ENCODE results near the gene KCNQ1.

KCNQ1 gene

DNA sequence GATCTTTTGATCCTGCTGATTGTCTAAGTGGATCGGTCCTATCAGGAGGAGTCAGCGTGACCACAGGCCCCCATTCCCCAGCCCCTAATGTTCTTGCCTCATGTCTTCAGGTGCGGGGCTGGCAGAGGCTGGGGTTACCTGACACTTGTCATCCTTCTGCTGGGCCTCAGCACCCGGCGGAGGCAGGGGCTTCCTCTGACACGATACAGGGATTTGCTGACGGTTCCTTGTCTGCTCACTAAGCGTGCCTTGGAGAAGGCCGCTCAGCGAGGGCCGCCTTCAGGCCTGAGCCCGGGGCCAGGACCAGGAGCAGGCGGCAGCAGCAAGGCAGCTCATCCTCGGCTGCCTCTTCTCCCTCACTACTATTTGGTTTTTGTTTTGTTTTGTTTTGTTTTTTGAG, 300.7 kb downstream of the KCNQ1 start:
- peaks cover 15% of the 10 kb centered on the region for H3K4me1 ChIP-seq (ENCODE audit: insufficient read depth, low read length, poor library complexity, severe bottlenecking)
- TF ChIP-seq CTCF (conservative IDR thresholded peaks at IDR 0.05; ENCODE audit: low read length) (no peak), EZH2phosphoT487 (IDR thresholded peaks at IDR 0.05; ENCODE audit: borderline replicate concordance) (no peak)
- no peaks in the 10 kb centered on the region for H3K27me3 ChIP-seq (ENCODE audit: insufficient read depth, low read length, poor library complexity, severe bottlenecking)
- no peak overlapping the region for H2AFZ ChIP-seq (ENCODE audit: low read length)
- H3F3A ChIP-seq (ENCODE audit: low read depth) = no peaks in the 10 kb centered on the region
- H3K4me2 ChIP-seq (ENCODE audit: low read depth, low read length, poor library complexity, severe bottlenecking) = no peak overlapping the region
- no peaks in the 10 kb centered on the region for H3K79me2 ChIP-seq (ENCODE audit: insufficient read depth, low read length)
- no peaks in the 10 kb centered on the region for H4K20me1 ChIP-seq (ENCODE audit: insufficient read depth, low read length, poor library complexity, severe bottlenecking)
- no peaks in the 10 kb centered on the region for H3K9me2 ChIP-seq (replicated peaks; ENCODE audit: low read depth, low read length)
- no peak overlapping the region for H3K4me3 ChIP-seq (ENCODE audit: low read length, poor library complexity, severe bottlenecking)
- H3K36me3 ChIP-seq (ENCODE audit: insufficient read depth, low read length) = no peaks in the 10 kb centered on the region
- no peaks in the 10 kb centered on the region for H3K9me3 ChIP-seq (ENCODE audit: insufficient read depth, low read depth, low read length)
- no peak overlapping the region for H3K9ac ChIP-seq (ENCODE audit: low read depth, low read length, poor library complexity, severe bottlenecking)

DNA sequence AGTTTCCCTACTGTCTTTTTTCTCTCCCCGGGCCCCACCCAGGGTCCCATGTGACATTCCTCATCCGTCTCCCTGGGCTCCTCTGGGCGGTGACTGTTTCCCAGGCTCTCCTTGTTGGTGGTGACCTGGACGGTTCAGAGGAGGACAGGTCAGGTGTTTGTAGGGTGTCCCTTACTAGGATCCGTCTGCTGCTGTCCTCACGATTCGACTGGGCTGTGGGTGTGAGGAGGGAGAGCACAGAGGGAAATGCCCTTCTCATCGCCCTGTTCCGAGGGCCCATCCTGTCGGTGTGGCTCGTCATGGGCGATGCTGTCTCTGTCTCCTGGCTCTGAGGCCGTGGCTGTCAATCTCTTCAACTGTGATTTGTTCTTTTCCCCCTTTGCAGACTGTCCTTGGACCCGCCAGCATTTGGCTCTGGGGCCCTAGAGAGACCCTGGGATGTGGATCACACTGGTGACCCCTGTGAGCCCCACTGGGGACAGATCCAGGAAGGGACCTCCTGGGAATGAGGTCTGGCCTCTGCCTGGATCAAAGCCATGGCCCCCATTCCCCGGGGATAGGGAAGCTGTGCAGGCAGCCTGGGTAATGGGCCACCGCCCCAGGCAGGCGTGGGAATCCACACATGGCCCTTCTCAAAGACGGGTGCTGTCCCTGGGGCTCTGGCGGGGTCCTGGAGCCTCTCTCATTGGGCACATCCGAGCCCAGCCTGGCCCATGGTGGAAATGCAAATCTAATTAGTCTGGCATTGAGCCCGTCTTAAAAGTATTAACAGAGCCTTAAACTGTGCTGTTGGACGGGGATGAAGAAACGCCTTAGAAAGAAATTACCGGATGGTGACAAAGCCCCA, 301.8 kb downstream of the KCNQ1 start:
- TF ChIP-seq CTCF (conservative IDR thresholded peaks at IDR 0.05; ENCODE audit: low read length) (no peak), EZH2phosphoT487 (IDR thresholded peaks at IDR 0.05; ENCODE audit: borderline replicate concordance) (no peak)
- H4K20me1 ChIP-seq (ENCODE audit: insufficient read depth, low read length, poor library complexity, severe bottlenecking) = no peaks in the 10 kb centered on the region
- peaks cover 5% of the 10 kb centered on the region for H3K4me1 ChIP-seq (ENCODE audit: insufficient read depth, low read length, poor library complexity, severe bottlenecking)
- no peaks in the 10 kb centered on the region for H3K36me3 ChIP-seq (ENCODE audit: insufficient read depth, low read length)
- no peaks in the 10 kb centered on the region for H3K27me3 ChIP-seq (ENCODE audit: insufficient read depth, low read length, poor library complexity, severe bottlenecking)
- H3K79me2 ChIP-seq (ENCODE audit: insufficient read depth, low read length) = no peaks in the 10 kb centered on the region
- H2AFZ ChIP-seq (ENCODE audit: low read length) = no peak overlapping the region
- H3K9me2 ChIP-seq (replicated peaks; ENCODE audit: low read depth, low read length) = no peaks in the 10 kb centered on the region
- no peak overlapping the region for H3K9ac ChIP-seq (ENCODE audit: low read depth, low read length, poor library complexity, severe bottlenecking)
- no peak overlapping the region for H3K4me3 ChIP-seq (ENCODE audit: low read length, poor library complexity, severe bottlenecking)
- H3F3A ChIP-seq (ENCODE audit: low read depth) = no peaks in the 10 kb centered on the region
- H3K9me3 ChIP-seq (ENCODE audit: insufficient read depth, low read depth, low read length) = no peaks in the 10 kb centered on the region
- H3K4me2 ChIP-seq (ENCODE audit: low read depth, low read length, poor library complexity, severe bottlenecking) = no peak overlapping the region

DNA sequence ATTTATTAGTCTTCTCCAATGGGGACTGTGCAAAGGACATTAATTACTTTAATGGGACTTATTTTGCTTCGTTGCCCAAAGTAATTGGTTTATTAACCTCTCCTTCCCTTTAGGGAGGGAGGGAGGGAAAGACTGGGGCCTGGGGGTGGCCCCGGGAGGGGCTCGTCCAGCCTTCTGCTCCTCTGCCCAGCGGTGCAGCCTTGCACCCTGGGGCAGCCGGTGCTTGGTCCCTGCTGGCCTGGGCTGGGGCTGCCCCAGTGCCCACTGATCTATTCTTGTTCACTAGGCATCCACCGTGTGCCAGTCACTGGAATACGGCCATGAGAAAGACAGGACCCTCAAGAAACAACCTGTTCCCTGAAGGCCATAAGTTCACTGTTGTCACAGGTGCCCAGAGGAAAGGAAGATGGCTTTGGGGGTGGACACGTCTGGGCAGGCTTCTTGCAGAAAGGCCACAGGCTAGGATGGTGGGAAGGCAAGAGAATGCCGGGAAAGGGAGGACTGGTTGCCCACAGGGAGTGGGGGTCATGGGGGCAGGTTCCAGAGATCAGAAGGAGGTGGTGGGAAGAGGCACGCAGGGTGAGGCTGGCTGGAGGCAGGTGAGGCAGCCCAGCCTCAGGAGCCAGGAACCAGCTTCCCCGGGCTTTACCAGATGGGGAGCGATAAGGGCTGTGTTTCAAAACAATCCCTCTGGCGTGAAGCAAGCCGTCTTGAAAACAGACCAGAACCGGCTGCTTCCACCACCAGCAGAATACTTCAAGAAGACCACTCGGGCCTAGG, 302.6 kb downstream of the KCNQ1 start:
- Histone ChIP-seq H4K20me1 (ENCODE audit: insufficient read depth, low read length, poor library complexity, severe bottlenecking) (no peaks in the 10 kb centered on the region), H3K36me3 (ENCODE audit: insufficient read depth, low read length) (no peaks in the 10 kb centered on the region)

More for the DNA sequence above, 302.6 kb downstream of the KCNQ1 start:
- TF ChIP-seq EZH2phosphoT487 (IDR thresholded peaks at IDR 0.05; ENCODE audit: borderline replicate concordance) (no peak), CTCF (conservative IDR thresholded peaks at IDR 0.05; ENCODE audit: low read length) (no peak)
- Histone ChIP-seq H2AFZ (ENCODE audit: low read length) (no peak overlapping the region), H3K4me1 (ENCODE audit: insufficient read depth, low read length, poor library complexity, severe bottlenecking) (no peaks in the 10 kb centered on the region), H3K4me2 (ENCODE audit: low read depth, low read length, poor library complexity, severe bottlenecking) (no peak overlapping the region), H3K9me2 (replicated peaks; ENCODE audit: low read depth, low read length) (no peaks in the 10 kb centered on the region), H3K27me3 (ENCODE audit: insufficient read depth, low read length, poor library complexity, severe bottlenecking) (no peaks in the 10 kb centered on the region), H3K9me3 (ENCODE audit: insufficient read depth, low read depth, low read length) (no peaks in the 10 kb centered on the region), H3K4me3 (ENCODE audit: low read length, poor library complexity, severe bottlenecking) (no peak overlapping the region), H3K79me2 (ENCODE audit: insufficient read depth, low read length) (no peaks in the 10 kb centered on the region), H3K9ac (ENCODE audit: low read depth, low read length, poor library complexity, severe bottlenecking) (no peak overlapping the region), H3F3A (ENCODE audit: low read depth) (no peaks in the 10 kb centered on the region)

Data from Loucy (cell line).